ENCODE measurements around the gene NR0B2. TPM values are rescaled to one million over a fixed set of nuclear protein-coding genes. Genes with fewer than 3 reads are reported as not detected.

The NR0B2 gene
- total RNA-seq, 6 experiments from 2014 or later: 25.6 to 69.6 (median 43.0) TPM

GRCh38 chr1:26951821-26952497, 38.2 kb upstream of the NR0B2 start:
- 100% methylated on average over 2 of the region's 24 CpGs for WGBS (ENCODE audit: insufficient coverage, low coverage, low lambda C conversion rate, missing lambda C conversion rate)
- intact Hi-C loops (cut with DNase I): no loop called here
- Histone ChIP-seq H3K36me3 (no peaks in the 10 kb centered on the region), H3K4me1 (peaks cover 0 to 34% (median 15%) of the 10 kb centered on the region in 4 donors), H3K27ac (no peak overlapping the region), H3K4me3 (no peak overlapping the region), H3K9me3 (no peaks in the 10 kb centered on the region), H3K27me3 (no peaks in the 10 kb centered on the region)
- ATAC-seq (no peak), DNase-seq (no peak)
- TF ChIP-seq POLR2A (IDR thresholded peaks at IDR 0.05): no peak
- TF ChIP-seq, protein P1, sequence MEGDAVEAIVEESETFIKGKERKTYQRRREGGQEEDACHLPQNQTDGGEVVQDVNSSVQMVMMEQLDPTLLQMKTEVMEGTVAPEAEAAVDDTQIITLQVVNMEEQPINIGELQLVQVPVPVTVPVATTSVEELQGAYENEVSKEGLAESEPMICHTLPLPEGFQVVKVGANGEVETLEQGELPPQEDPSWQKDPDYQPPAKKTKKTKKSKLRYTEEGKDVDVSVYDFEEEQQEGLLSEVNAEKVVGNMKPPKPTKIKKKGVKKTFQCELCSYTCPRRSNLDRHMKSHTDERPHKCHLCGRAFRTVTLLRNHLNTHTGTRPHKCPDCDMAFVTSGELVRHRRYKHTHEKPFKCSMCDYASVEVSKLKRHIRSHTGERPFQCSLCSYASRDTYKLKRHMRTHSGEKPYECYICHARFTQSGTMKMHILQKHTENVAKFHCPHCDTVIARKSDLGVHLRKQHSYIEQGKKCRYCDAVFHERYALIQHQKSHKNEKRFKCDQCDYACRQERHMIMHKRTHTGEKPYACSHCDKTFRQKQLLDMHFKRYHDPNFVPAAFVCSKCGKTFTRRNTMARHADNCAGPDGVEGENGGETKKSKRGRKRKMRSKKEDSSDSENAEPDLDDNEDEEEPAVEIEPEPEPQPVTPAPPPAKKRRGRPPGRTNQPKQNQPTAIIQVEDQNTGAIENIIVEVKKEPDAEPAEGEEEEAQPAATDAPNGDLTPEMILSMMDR (IDR thresholded peaks at IDR 0.05): no peak

GRCh38 chr1:26951216-26951615, 37.4 kb upstream of the NR0B2 start:
- no peak overlapping the region for H3K27ac ChIP-seq
- no peaks in the 10 kb centered on the region for H3K27me3 ChIP-seq
- no peaks in the 10 kb centered on the region for H3K36me3 ChIP-seq
- no peaks in the 10 kb centered on the region for H3K9me3 ChIP-seq
- no peak for DNase-seq
- ATAC-seq: no peak
- no peak overlapping the region for H3K4me3 ChIP-seq
- H3K4me1 ChIP-seq: peaks cover 0 to 41% (median 19%) of the 10 kb centered on the region in 4 donors
- intact Hi-C loops (cut with DNase I): no loop called here
- TF ChIP-seq, protein P1 (IDR thresholded peaks at IDR 0.05): no peak
- TF ChIP-seq POLR2A (IDR thresholded peaks at IDR 0.05): no peak
- WGBS (ENCODE audit: insufficient coverage, low coverage, low lambda C conversion rate, missing lambda C conversion rate): no CpG with 5 or more reads among the region's 14 CpGs

- 42% methylated on average over 5 of the region's 8 CpGs for WGBS (ENCODE audit: insufficient coverage, low coverage, low lambda C conversion rate, missing lambda C conversion rate)
- ATAC-seq: no peak
- Histone ChIP-seq H3K4me1 (peaks cover 0 to 48% (median 22%) of the 10 kb centered on the region in 4 donors), H3K27ac (no peak overlapping the region), H3K27me3 (no peaks in the 10 kb centered on the region), H3K4me3 (no peak overlapping the region), H3K9me3 (no peaks in the 10 kb centered on the region), H3K36me3 (no peaks in the 10 kb centered on the region)
- intact Hi-C loops (cut with DNase I): no loop called here
- peak in 1 of 3 donors; percentile 42 for DNase-seq
- TF ChIP-seq POLR2A (IDR thresholded peaks at IDR 0.05): no peak
- TF ChIP-seq, protein P1 (IDR thresholded peaks at IDR 0.05): no peak
These were observed 36.8 kb upstream of the NR0B2 start for GRCh38 chr1:26950602-26951001.

DNA sequence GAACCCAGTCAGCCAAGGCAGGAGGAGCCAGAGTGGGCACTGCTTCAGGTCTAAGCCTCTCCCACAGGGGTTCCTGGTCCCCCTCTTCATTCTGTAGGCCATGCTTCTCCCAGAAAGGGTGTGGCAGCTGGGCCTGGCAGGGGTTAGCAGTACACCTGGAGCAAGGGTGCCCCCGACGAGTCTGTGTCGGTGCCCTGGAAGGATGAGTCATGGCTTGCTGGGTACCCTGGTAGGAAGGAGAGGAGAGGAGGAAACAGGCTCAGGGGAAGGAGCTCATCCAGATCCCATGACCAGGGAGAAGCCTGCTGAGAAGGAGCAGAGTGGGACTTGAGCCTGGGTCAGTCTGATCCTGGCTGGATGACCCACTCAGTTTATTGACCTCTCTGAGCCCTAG, 36.1 kb upstream of the NR0B2 start:
- Histone ChIP-seq H3K4me3 (no peak overlapping the region), H3K4me1 (peaks cover 0 to 53% (median 24%) of the 10 kb centered on the region in 4 donors), H3K27me3 (no peaks in the 10 kb centered on the region), H3K36me3 (peaks cover 0 to 7% (median 0%) of the 10 kb centered on the region in 4 donors), H3K9me3 (no peaks in the 10 kb centered on the region), H3K27ac (peak overlapping the region in 1 of 3 donors; percentile 81)
- intact Hi-C loops (cut with DNase I): no loop called here
- ATAC-seq (no peak), DNase-seq (peak in 1 of 3 donors; percentile 42)
- TF ChIP-seq, protein P1 (IDR thresholded peaks at IDR 0.05): no peak
- TF ChIP-seq POLR2A (IDR thresholded peaks at IDR 0.05): no peak
- WGBS (ENCODE audit: insufficient coverage, low coverage, low lambda C conversion rate, missing lambda C conversion rate): no CpG with 5 or more reads among the region's 3 CpGs

Measured in right lobe of liver (tissue), 6 donors.